HepG2 (cell line): ENCODE measurements around the gene TMEM221. TPM values are rescaled to one million over a fixed set of nuclear protein-coding genes. Genes with fewer than 3 reads are reported as not detected.

Source experiments
- AHDC1 ChIP-seq: sonication (generic); formaldehyde crosslinking; IDR thresholded peaks from 2 replicates; pipeline ENCODE4 v1.5.1; 2020; ENCODE audit warnings: mild to moderate bottlenecking, missing genetic modification reagents, borderline replicate concordance
- BCL3 ChIP-seq: sonication (generic); formaldehyde crosslinking; IDR thresholded peaks from 2 replicates; pipeline ENCODE4 v1.5.1; 2020; ENCODE audit warnings: mild to moderate bottlenecking, missing genetic modification reagents, moderate library complexity
- BHLHE40 ChIP-seq: IDR thresholded peaks from 2 replicates; pipeline ENCODE4 v1.6.1; 2011; ENCODE audit warnings: low read length, improper control_type of control experiment
- CHD4 ChIP-seq: fragments of 200-600 bp; sonication (generic); IDR thresholded peaks from 2 replicates; pipeline ENCODE4 v1.7.0; 2017; ENCODE audit warnings: mild to moderate bottlenecking, low read length, borderline replicate concordance
- ESRRA ChIP-seq: sonication (generic); formaldehyde crosslinking; IDR thresholded peaks from 2 replicates; pipeline ENCODE4 v1.5.1; 2020; ENCODE audit warnings: mild to moderate bottlenecking, low read depth, missing genetic modification reagents
- HOXA3 ChIP-seq: sonication (generic); formaldehyde crosslinking; IDR thresholded peaks from 2 replicates; pipeline ENCODE4 v1.5.0; 2020; ENCODE audit warnings: missing genetic modification reagents
- MNT ChIP-seq: fragments of 450-650 bp; IDR thresholded peaks from 2 replicates; pipeline ENCODE4 v1.6.1; 2016
- NFYC ChIP-seq: IDR thresholded peaks from 2 replicates; pipeline ENCODE4 v1.6.1; 2016; ENCODE audit warnings: missing genetic modification reagents, missing compliant biosample characterization
- RAD21 ChIP-seq: fragments of 450-650 bp; formaldehyde crosslinking; IDR thresholded peaks from 2 replicates; pipeline ENCODE4 v1.5.0; 2020; ENCODE audit warnings: mild to moderate bottlenecking
- RARA ChIP-seq: IDR thresholded peaks from 2 replicates; pipeline ENCODE4 v1.6.1; 2016; ENCODE audit warnings: missing genetic modification reagents, missing compliant biosample characterization
- RBM39 ChIP-seq: fragments of 200-400 bp; formaldehyde crosslinking; IDR thresholded peaks from one replicate; pipeline ENCODE4 v1.6.1; 2018; ENCODE audit warnings: antibody characterized with exemption, mild to moderate bottlenecking, low read depth, low read length; ENCODE audit not compliant: poor library complexity, severe bottlenecking
- RNF219 ChIP-seq: sonication (generic); formaldehyde crosslinking; IDR thresholded peaks from 2 replicates; pipeline ENCODE4 v1.5.0; 2020; ENCODE audit warnings: mild to moderate bottlenecking, missing genetic modification reagents
- SAFB2 ChIP-seq: sonication (generic); formaldehyde crosslinking; IDR thresholded peaks from 2 replicates; pipeline ENCODE4 v1.5.1; 2020; ENCODE audit warnings: missing genetic modification reagents, low read depth, mild to moderate bottlenecking, borderline replicate concordance
- SCMH1 ChIP-seq: sonication (generic); formaldehyde crosslinking; IDR thresholded peaks from 2 replicates; pipeline ENCODE4 v1.9.0; 2021; ENCODE audit warnings: missing genetic modification reagents, mild to moderate bottlenecking, borderline replicate concordance
- SIN3B ChIP-seq: fragments of 150-350 bp; IDR thresholded peaks from 2 replicates; pipeline ENCODE4 v1.6.1; 2014; ENCODE audit warnings: low read length
- SKI ChIP-seq: fragments of 450-650 bp; IDR thresholded peaks from one replicate; pipeline ENCODE4 v1.6.1; 2018; ENCODE audit warnings: mild to moderate bottlenecking; ENCODE audit not compliant: partially characterized antibody
- TFAP4 ChIP-seq: sonication (generic); IDR thresholded peaks from 2 replicates; pipeline ENCODE4 v1.6.1; 2016; ENCODE audit warnings: low read depth, borderline replicate concordance
- ZC3H13 ChIP-seq: sonication (generic); formaldehyde crosslinking; IDR thresholded peaks from 2 replicates; pipeline ENCODE4 v1.8.1; 2023; ENCODE audit warnings: mild to moderate bottlenecking, missing genetic modification reagents, moderate library complexity
- polyA plus RNA-seq, 8 experiments: library from polyadenylated mRNA; depleted of rRNA in 3 of 8; stranded (reverse) in 7 of 8; unstranded in 1 of 8; fragments of >200 nt; fragmentation: Illumina TruSeq in 4 of 8; extraction: Trizol in 4 of 8; gene quantifications; 2 replicates each; pipeline versions ENCODE4 v1.2.1 to v1.2.3, GENCODE V29; 2011 to 2016; ENCODE audit warnings: low read depth in 4 of 8, missing spikeins in 1 of 8, mixed read lengths in 1 of 8; ENCODE audit not compliant: insufficient read depth in 1 of 8
- total RNA-seq, 5 experiments: library from RNA; depleted of rRNA; stranded (reverse); fragments of >200 nt; fragmentation: Illumina TruSeq; extraction: Trizol; gene quantifications; 2 replicates each; pipeline ENCODE4 v1.2.3, GENCODE V29; 2016; ENCODE audit warnings: low read depth in 1 of 5

The TMEM221 gene
- total and polyA plus RNA-seq, 2 of the 13 experiments (the other 11 are each of a cell fraction or from before 2014, with no cell fraction given), result 0.33 to 0.77 TPM

GRCh38 chr19:17496337-17496997, 48.0 kb upstream of the TMEM221 start (continued):
- TF ChIP-seq ESRRA (CRISPR knock-in tag), result 0 out of 2 replicates have a peak, but pooled peaks have one; percentile 30
- peak; percentile 51; the same call in 1 of the 2 replicates for TF ChIP-seq TFAP4
- no peak for TF ChIP-seq ZC3H13 (CRISPR knock-in tag)
- TF ChIP-seq MNT, result no peak
- TF ChIP-seq RARA, result 0 out of 2 replicates have a peak, but pooled peaks have one; percentile 8
- no peak for TF ChIP-seq CHD4
- TF ChIP-seq BCL3 (CRISPR knock-in tag), result no peak
- no peak for TF ChIP-seq SIN3B
- peak; percentile 30; the same call in 1 of the 2 replicates for TF ChIP-seq BHLHE40
- peak; percentile 89 for TF ChIP-seq RAD21 (CRISPR knock-in tag)
- TF ChIP-seq SKI, result peak; percentile 21
- TF ChIP-seq AHDC1 (CRISPR knock-in tag), result no peak
- no peak for TF ChIP-seq SCMH1
- TF ChIP-seq SAFB2 (CRISPR knock-in tag), result 0 out of 2 replicates have a peak, but pooled peaks have one; percentile 30
- TF ChIP-seq HOXA3 (CRISPR knock-in tag), result peak; percentile 72
- no peak for TF ChIP-seq NFYC (CRISPR knock-in tag)
- TF ChIP-seq RNF219 (CRISPR knock-in tag), result no peak
- peak; percentile 27 for TF ChIP-seq RBM39
